HG03520 (cell line): ENCODE results near the gene RFNG.

Experiments
- ATAC-seq: cut with Tn5 transposase; IDR thresholded peaks from one replicate; pipeline ENCODE4 v1.9.1; 2021; ENCODE audit warnings: mild to moderate bottlenecking, moderate library complexity; ENCODE audit not compliant: unreplicated experiment

RFNG gene

GRCh38 chr17:82078433-82078832 is 26.8 kb upstream of the RFNG start:
- ATAC-seq: no peak

DNA sequence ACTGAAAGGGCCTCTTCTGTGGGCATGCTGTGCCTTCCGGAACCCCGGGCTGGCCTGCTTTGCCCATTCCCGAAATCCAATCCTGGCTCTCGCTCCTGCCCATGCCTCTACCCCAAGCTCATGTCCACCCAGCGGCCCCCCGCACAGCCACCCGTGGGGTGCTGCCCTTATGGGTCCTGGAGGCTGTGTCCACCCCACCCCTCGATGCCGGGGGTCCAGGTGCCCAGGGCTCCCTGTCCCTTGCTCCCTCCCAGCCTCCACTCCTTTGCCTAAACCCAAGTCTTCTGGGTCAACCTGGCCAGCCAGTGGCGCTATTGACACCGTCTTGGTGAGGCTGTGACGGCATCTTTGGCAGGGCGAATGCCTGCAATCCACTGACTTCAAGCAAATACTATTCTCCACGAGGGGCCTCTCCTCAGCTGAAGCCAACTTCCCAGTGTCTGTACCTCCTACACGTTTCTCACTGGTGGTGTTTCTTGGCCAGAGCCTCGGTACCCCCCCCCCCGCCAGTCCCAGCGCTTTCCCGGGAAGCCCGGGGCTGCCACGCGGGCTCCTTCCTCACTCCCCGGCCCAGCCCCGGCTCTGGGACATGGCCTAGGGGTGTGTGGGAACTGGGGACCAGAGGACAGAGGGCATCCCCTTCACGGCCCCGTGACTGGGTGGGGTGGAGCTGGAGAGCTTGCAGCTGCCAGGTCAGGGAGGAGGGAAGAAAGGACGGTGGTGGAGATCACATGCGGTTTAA is 26.2 kb upstream of the RFNG start:
- ATAC-seq: no peak

DNA sequence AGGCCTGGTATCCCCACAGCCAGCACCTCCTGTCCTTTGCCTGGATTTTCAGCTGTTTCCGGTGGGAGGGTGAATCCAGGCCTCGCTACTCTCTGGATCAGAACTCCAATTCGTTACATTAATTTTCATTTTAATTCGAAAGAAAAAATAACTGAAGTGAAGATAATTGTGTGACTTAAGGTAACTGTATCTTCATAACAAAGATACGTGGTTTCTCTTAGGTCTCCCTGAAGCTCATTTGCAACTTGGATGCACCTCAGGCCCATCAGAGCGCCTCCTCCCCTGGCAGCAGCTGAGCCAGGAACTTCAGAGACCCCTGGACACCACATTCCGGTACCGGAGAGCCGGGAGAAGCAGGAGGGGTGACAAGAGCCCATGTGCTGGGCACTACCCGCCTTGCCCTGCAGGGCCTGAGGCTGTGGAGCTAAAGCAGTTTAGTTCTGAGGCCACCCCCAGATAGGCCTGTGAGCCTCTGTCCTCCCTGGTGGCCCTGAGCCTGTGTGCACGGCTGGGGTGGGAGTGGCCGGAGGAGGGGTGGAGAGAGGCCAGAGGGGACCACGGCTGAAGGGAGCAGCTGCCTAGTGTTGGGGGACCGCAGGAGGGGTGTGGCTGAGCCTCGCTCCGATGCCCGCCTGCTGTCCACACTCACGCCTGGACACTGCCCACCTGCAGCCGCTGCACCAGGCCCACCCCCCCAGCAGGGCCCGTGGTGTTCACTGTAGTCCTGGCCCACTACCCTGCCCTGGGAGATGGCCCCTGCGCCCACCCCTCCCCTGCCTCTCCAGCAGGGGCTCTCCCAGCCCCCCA is 25.4 kb upstream of the RFNG start:
- no peak for ATAC-seq

- ATAC-seq: no peak
Measured at GRCh38 chr17:82076018-82076784, 24.6 kb upstream of the RFNG start.

DNA sequence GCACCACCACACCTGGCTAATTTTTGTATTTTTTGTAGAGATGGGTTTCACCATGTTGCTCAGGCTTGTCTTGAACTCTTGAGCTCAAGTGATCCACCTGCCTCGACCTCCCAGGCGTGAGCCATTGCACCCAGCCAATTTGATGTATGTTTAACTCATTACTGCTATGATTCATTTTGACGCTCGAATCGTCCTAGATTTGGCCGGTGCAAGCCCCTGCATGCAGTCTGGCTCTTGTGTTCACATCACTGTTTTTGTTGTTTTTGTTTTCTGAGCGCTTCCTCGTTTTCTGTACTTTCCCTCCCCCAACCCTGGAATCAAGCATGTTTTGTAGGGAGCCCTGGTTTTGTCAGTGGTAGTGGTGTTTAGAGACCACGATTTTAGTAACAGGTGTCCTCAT is 21.8 kb upstream of the RFNG start:
- ATAC-seq: no peak

- ATAC-seq: no peak
Measured at GRCh38 chr17:82072827-82073226, 21.2 kb upstream of the RFNG start.

DNA sequence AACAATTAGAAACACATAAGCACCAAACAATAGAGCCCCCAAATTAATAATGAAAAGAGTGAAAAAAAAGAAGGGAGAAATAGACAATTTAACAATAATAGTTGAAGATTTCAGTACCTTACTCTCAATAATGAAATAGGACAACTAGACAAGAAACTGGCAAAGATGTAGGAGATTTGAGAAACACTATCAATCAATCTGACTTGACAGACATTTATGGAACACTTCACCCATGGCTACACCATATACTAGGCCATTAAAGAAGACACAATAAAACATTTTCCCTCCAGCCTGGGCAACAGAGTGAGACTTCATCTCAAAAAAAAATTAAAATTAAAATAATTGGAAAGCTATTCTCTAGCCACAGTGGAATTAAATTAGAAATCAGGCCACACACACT is 19.0 kb upstream of the RFNG start:
- ATAC-seq: no peak

DNA sequence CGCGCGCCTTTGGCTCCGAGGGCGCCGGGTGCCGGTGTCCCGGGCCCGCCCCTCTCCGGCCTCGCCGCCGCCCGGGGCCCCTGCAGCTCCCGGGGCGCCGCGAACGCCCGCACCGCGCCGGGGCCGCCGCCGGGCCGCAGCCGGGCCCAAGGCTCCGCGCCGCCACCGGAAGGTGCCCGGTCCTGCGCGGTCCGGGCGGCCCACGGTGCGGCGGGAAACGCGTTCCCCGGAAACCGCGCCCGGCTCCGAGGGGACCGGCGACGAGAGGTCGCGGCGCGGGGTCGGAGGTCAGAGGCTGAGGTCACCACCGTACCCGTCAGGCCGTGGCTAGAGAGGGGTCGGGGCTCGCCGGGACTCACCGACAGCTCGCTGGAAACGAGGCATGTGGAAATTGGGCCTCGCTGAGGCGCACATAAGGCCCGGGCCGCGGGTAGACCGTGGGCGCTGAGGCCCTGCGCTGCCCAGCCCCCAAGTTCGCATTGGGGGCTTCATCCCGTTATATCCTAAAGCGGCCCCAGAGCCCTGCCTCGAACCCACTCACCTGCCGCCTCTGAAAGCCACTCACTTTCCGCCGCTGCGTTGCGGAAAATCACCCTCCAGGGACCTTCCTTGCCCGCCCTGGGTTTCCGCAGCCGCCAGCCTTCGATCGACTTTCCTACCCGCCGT is 14.2 kb upstream of the RFNG start, which contains the start of gene DUS1L:
Gene DUS1L, minus strand, starts transcription at position 167 of the 666 bp plus-strand sequence. CDS start 745 bp downstream, outside the sequence.
- ATAC-seq: peak; percentile 62

GRCh38 chr17:82065193-82065637 is 13.6 kb upstream of the RFNG start:
- ATAC-seq: peak; percentile 31

- no peak for ATAC-seq
Measured at GRCh38 chr17:82064433-82065192, 13.0 kb upstream of the RFNG start.

DNA sequence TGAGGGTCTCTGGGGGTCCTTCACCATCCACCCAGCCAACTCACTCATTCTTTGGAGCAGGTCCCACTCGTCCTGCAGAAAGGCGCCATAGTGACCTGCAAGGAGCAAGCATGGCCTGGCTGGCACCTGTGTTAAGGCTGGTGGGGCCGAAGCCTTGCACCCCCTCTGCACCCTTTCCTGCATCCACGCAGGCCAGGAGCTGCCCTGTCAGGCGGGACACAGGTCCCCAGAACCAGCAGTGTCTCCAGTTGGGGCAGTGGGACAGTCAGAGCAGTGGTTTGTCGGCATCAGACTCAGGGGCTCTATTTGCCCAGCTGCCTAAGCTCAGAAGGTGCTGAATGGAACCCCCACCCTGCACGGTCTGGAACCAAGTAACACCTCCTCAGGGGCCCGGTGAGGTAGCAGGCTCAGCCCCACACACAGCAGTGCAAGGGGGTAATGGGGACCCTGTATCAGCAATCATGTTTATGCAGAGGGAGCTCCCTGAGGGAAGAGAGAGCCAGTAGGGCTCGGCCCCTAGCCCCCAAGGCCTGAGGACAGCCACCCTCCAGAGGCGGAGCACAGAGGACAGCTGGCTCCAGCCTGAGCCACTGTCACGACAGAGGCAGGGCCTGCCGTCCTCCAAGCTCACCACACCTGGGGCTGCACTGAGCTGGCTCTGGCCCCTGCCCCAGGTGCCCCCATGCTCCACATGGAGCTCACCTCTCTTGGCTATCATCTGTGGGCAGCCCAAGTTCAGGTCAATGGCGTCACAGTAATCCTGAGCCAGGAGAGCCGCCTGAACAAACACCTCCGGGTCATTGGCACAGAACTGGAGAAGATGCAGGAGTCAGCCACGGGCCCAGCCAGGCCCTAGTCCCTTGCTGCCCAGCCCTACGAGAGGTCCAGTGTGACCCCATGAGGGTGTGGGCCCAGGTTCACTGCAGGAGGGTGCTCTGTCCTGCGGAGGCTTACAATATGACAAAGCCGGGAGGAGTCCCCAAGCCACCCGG is 12.1 kb upstream of the RFNG start:
- no peak for ATAC-seq

DNA sequence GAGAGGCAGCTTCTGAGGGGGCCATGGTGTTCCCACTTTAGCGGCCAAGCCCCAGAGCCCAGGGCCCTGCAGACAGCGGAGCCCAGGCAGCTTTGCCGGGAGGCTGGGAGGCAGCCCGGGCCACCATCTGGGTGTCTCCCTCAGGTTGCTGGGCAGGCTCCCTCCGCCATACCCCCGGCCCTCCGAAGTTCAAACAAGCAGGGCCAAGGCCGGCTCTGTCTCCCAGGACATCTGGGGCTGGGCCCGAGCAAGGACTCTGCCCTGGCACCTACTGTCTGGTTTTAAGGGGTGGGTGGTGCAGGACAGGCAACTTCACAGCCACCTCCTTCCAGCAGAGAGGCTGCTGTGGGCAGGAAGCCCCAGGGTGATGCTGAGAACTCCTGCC is 11.4 kb upstream of the RFNG start:
- ATAC-seq: no peak

GRCh38 chr17:82062076-82062983 is 10.7 kb upstream of the RFNG start:
- no peak for ATAC-seq

DNA sequence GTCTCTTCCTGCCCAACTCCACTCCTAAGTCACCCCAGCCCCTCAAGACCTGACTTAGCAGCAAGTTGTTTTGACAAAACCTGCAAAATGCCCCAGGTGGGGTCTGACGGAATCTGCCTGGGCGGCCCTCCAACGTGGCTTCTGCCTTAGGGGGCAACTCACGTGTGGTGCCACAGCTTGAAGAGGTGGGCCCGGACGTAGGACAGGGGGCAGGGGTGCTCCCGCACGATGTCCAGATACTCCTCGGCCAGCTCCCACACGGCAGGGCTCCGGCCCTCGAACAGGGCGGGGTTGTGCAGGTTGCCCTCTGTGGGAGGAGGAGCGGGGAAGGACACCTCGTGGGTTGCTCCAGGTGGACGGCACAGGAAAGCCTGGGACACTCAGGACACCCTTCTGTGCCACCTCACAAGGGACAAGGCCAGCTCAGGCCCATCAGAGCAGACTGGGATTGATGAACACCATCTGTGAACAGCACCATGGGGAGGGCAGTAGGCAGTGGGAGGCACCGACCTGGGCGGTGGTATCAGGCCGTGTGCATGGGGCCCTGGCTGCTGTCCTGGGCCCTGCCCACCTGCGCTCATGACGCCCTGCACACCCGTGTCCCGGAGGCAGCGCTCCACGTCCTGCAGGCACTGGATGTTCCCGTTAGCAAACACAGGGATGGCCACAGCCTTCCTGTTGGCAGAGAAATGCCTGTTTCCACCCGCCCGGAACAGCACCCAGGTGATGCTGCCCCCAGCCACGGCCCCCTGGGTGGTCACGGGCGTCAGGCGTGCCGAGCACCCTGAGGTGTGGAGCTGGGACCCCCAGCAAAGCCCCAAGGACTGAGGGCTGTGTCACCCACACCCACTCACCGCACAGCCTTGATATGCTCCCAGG is 9.7 kb upstream of the RFNG start:
- ATAC-seq: no peak

GRCh38 chr17:82060614-82061013 is 9.0 kb upstream of the RFNG start:
- no peak for ATAC-seq

- ATAC-seq: no peak
Measured at GRCh38 chr17:82060001-82060380, 8.4 kb upstream of the RFNG start.
